Naive thymus-derived CD4-positive, alpha-beta T cell (primary cell): ENCODE measurements around the gene SH2D4B. TPM values are rescaled to one million over a fixed set of nuclear protein-coding genes. Genes with fewer than 3 reads are reported as not detected.

Experiments
- ATAC-seq: fragments of 150-1000 bp; cut with Tn5 transposase; 2 replicates; pipeline ENCODE4 v1.10.0; 2021; ENCODE audit warnings: mild to moderate bottlenecking, moderate library complexity
- CTCF ChIA-PET: fragments of 350-600 bp; sonication (Branson Sonifier 250); formaldehyde crosslinking; loops from one replicate; lab custom pipeline; 2021; ENCODE audit warnings: antibody characterized with exemption; lab: Charles Lee
- POLR2A ChIA-PET: fragments of 350-600 bp; sonication (Branson Sonifier 250); formaldehyde crosslinking; loops from one replicate; lab custom pipeline; 2021; ENCODE audit warnings: antibody characterized with exemption, inconsistent platforms; lab: Charles Lee
- DNase-seq, 9 donors: peaks; one replicate each; pipeline versions ENCODE4 v3.0.0 to v3.0.0-alpha.2; 2020 to 2022; ENCODE audit warnings: mixed read lengths in 1 of 9
- H3K27ac ChIP-seq: one replicate; pipeline ENCODE4 v1.7.0; 2013; ENCODE audit warnings: mild to moderate bottlenecking, low read depth, low read length, moderate library complexity
- H3K27me3 ChIP-seq, 2 donors: one replicate each; pipeline ENCODE4 v1.7.0; 2013; ENCODE audit warnings: low read length in 2 of 2, mild to moderate bottlenecking in 2 of 2, moderate library complexity in 2 of 2; ENCODE audit not compliant: control insufficient read depth in 2 of 2, insufficient read depth in 2 of 2
- H3K36me3 ChIP-seq, 3 experiments: 1 replicate in 2 of 3; 2 replicates in 1 of 3; pipeline ENCODE4 v1.7.0; 2013; ENCODE audit warnings: low read length in 3 of 3, mild to moderate bottlenecking in 3 of 3, moderate library complexity in 1 of 3; ENCODE audit not compliant: insufficient read depth in 3 of 3, control insufficient read depth in 2 of 3
- H3K4me1 ChIP-seq, 2 donors: one replicate each; pipeline ENCODE4 v1.7.0; 2013; ENCODE audit warnings: low read length in 2 of 2, mild to moderate bottlenecking in 2 of 2, moderate library complexity in 1 of 2; ENCODE audit not compliant: control insufficient read depth in 2 of 2, insufficient read depth in 2 of 2
- H3K4me3 ChIP-seq: 2 replicates; pipeline ENCODE4 v1.7.0; 2013; ENCODE audit warnings: mild to moderate bottlenecking, low read length
- H3K9me3 ChIP-seq, 3 experiments: 1 replicate in 2 of 3; 2 replicates in 1 of 3; pipeline ENCODE4 v1.7.0; 2013; ENCODE audit warnings: low read length in 3 of 3; ENCODE audit not compliant: control insufficient read depth in 2 of 3
- H3K27ac Mint-ChIP-seq, 9 donors: one replicate each; pipeline ENCODE4 v1.8.0; 2020 to 2022; ENCODE audit warnings: mixed read lengths in 9 of 9, mild to moderate bottlenecking in 8 of 9, moderate library complexity in 5 of 9, inconsistent platforms in 2 of 9
- H3K27me3 Mint-ChIP-seq, 5 donors: one replicate each; pipeline ENCODE4 v1.8.0; 2021 to 2022; ENCODE audit warnings: mixed read lengths in 5 of 5, mild to moderate bottlenecking in 1 of 5
- H3K36me3 Mint-ChIP-seq, 5 donors: one replicate each; pipeline ENCODE4 v1.8.0; 2020 to 2022; ENCODE audit warnings: mixed read lengths in 5 of 5, mild to moderate bottlenecking in 3 of 5, inconsistent platforms in 1 of 5
- H3K4me1 Mint-ChIP-seq, 7 donors: one replicate each; pipeline ENCODE4 v1.8.0; 2020 to 2022; ENCODE audit warnings: mixed read lengths in 7 of 7, mild to moderate bottlenecking in 3 of 7, inconsistent platforms in 1 of 7
- H3K4me3 Mint-ChIP-seq, 10 donors: one replicate each; pipeline ENCODE4 v1.8.0; 2020 to 2022; ENCODE audit warnings: mild to moderate bottlenecking in 10 of 10, mixed read lengths in 10 of 10, moderate library complexity in 6 of 10, inconsistent platforms in 2 of 10
- H3K9me3 Mint-ChIP-seq, 11 donors: one replicate each; pipeline ENCODE4 v1.8.0; 2020 to 2022; ENCODE audit warnings: mixed read lengths in 11 of 11, mild to moderate bottlenecking in 4 of 11, inconsistent platforms in 1 of 11, moderate library complexity in 1 of 11
- intact Hi-C, 2 donors: fragments of 100-400 bp; cut with micrococcal nuclease; formaldehyde crosslinking; loops; one replicate each; pipeline ENCODE4 v1.15.1; 2023
- polyA plus RNA-seq, 2 donors: library from polyadenylated mRNA; unstranded; fragments of 300-500 nt; fragmentation: Illumina TruSeq; gene quantifications; one replicate each; pipeline ENCODE4 v1.2.3, GENCODE V29; 2021
- total RNA-seq, 6 experiments: library from RNA in 5 of 6; stranded (reverse) in 5 of 6; gene quantifications; 1 replicate in 5 of 6; 2 replicates in 1 of 6; pipeline ENCODE4 v1.2.3 and lab custom pipeline; 2021 to 2026

Gene SH2D4B
- total and polyA plus RNA-seq, 7 experiments from 2014 or later, result 0.10 to 0.51 (median 0.14) TPM; not detected in 2

- intact Hi-C loops, result no loop called here
- H3K9me3 Mint-ChIP-seq, result peaks cover 0 to 4% (median 0%) of the 10 kb centered on the region in 11 donors
- Histone ChIP-seq H3K4me3 (no peak overlapping the region), H3K4me1 (peaks cover 38 to 56% of the 10 kb centered on the region in 2 donors), H3K9me3 (no peaks in the 10 kb centered on the region), H3K36me3 (peaks cover 21 to 58% (median 24%) of the 10 kb centered on the region in 3 experiments), H3K27me3 (no peaks in the 10 kb centered on the region), H3K27ac (peak overlapping the region; percentile 59)
- no peak for ATAC-seq
- H3K4me3 Mint-ChIP-seq, result no peak overlapping the region
- peak overlapping the region in 6 of 9 donors; percentile 28 to 87 (median 78) for H3K27ac Mint-ChIP-seq
- DNase-seq, result no peak
- ChIA-PET CTCF (interaction anchor here (1.2 to 21.4 kb wide), 2 partner anchors 22 to 50 kb away, joined by 3 to 839 read pairs; partner anchors contain the start of gene TSPAN14), POLR2A (interaction anchor here (0.6 to 1.2 kb wide), 3 partner anchors 10 to 129 kb away, joined by 3 to 4 read pairs (median 3); no protein-coding TSS in a partner anchor)
- peaks cover 4 to 24% (median 19%) of the 10 kb centered on the region in 5 donors for H3K36me3 Mint-ChIP-seq
- no peaks in the 10 kb centered on the region for H3K27me3 Mint-ChIP-seq
- peaks cover 54 to 84% (median 73%) of the 10 kb centered on the region in 7 donors for H3K4me1 Mint-ChIP-seq
Observed at GRCh38 chr10:80506836-80507487, 30.7 kb upstream of the SH2D4B start.

- peak overlapping the region in 3 of 9 donors; percentile 67 to 93 (median 85) for H3K27ac Mint-ChIP-seq
- H3K4me3 ChIP-seq, result no peak overlapping the region
- peaks cover 0 to 4% (median 0%) of the 10 kb centered on the region in 11 donors for H3K9me3 Mint-ChIP-seq
- H3K36me3 ChIP-seq, result peaks cover 34 to 78% (median 35%) of the 10 kb centered on the region in 3 experiments
- DNase-seq, result no peak
- H3K4me1 Mint-ChIP-seq, result peaks cover 35 to 69% (median 56%) of the 10 kb centered on the region in 7 donors
- no peaks in the 10 kb centered on the region for H3K9me3 ChIP-seq
- H3K27ac ChIP-seq, result no peak overlapping the region
- CTCF ChIA-PET, result interaction anchor here (1.4 to 21.4 kb wide), 2 partner anchors 52 to 131 kb away, joined by 4 to 839 read pairs; partner anchors contain the start of gene TSPAN14
- POLR2A ChIA-PET, result interaction anchor here (1.1 to 3.8 kb wide), 7 partner anchors 7 to 66 kb away, joined by 3 to 17 read pairs (median 5); no protein-coding TSS in a partner anchor
- no peaks in the 10 kb centered on the region for H3K27me3 Mint-ChIP-seq
- peaks cover 20 to 36% of the 10 kb centered on the region in 2 donors for H3K4me1 ChIP-seq
- ATAC-seq, result no peak
- H3K4me3 Mint-ChIP-seq, result no peak overlapping the region
- H3K27me3 ChIP-seq, result no peaks in the 10 kb centered on the region
- intact Hi-C loops, result no loop called here
- peaks cover 4 to 30% (median 22%) of the 10 kb centered on the region in 5 donors for H3K36me3 Mint-ChIP-seq
Observed at GRCh38 chr10:80509108-80509402, 28.6 kb upstream of the SH2D4B start.

GRCh38 chr10:80509403-80510161 lies 28.1 kb upstream of the SH2D4B start:
- POLR2A ChIA-PET, result interaction anchor here (0.6 to 3.8 kb wide), 9 partner anchors 8 to 127 kb away, joined by 3 to 17 read pairs (median 5); no protein-coding TSS in a partner anchor

GRCh38 chr10:80512031-80512526 lies 25.6 kb upstream of the SH2D4B start:
- CTCF ChIA-PET, result interaction anchor here (0.7 to 21.4 kb wide), 8 partner anchors 11 to 1524 kb away, joined by 3 to 839 read pairs (median 4); partner anchors contain the start of gene TSPAN14
- peak overlapping the region in 5 of 10 donors; percentile 40 to 69 (median 43) for H3K4me3 Mint-ChIP-seq
- intact Hi-C loops, result no loop called here
- H3K27me3 ChIP-seq, result no peaks in the 10 kb centered on the region
- H3K9me3 ChIP-seq, result no peaks in the 10 kb centered on the region
- no peak overlapping the region for H3K4me3 ChIP-seq
- H3K9me3 Mint-ChIP-seq, result peaks cover 0 to 4% (median 0%) of the 10 kb centered on the region in 11 donors
- peaks cover 0 to 15% of the 10 kb centered on the region in 2 donors for H3K4me1 ChIP-seq
- H3K4me1 Mint-ChIP-seq, result peaks cover 22 to 50% (median 38%) of the 10 kb centered on the region in 7 donors
- H3K36me3 Mint-ChIP-seq, result peaks cover 8 to 46% (median 36%) of the 10 kb centered on the region in 5 donors
- H3K27ac ChIP-seq, result peak overlapping the region; percentile 59
- peaks cover 41 to 85% (median 54%) of the 10 kb centered on the region in 3 experiments for H3K36me3 ChIP-seq
- no peaks in the 10 kb centered on the region for H3K27me3 Mint-ChIP-seq
- peak overlapping the region; percentile 34 to 94 (median 91) for H3K27ac Mint-ChIP-seq
- ATAC-seq, result no peak
- DNase-seq, result no peak
- POLR2A ChIA-PET, result interaction anchor here (1.2 to 3.8 kb wide), 5 partner anchors 14 to 59 kb away, joined by 3 to 17 read pairs (median 7); no protein-coding TSS in a partner anchor

More at GRCh38 chr10:80509403-80510161, 28.1 kb upstream of the SH2D4B start:
- no peak for DNase-seq
- peaks cover 15 to 31% of the 10 kb centered on the region in 2 donors for H3K4me1 ChIP-seq
- Mint-ChIP-seq H3K4me1 (peaks cover 30 to 64% (median 50%) of the 10 kb centered on the region in 7 donors), H3K27ac (peak overlapping the region in 8 of 9 donors; percentile 44 to 94 (median 88)), H3K36me3 (peaks cover 8 to 36% (median 27%) of the 10 kb centered on the region in 5 donors), H3K27me3 (no peaks in the 10 kb centered on the region), H3K9me3 (peaks cover 0 to 4% (median 0%) of the 10 kb centered on the region in 11 donors), H3K4me3 (peak overlapping the region in 2 of 10 donors; percentile 6 to 36)
- peaks cover 40 to 80% (median 40%) of the 10 kb centered on the region in 3 experiments for H3K36me3 ChIP-seq
- CTCF ChIA-PET, result interaction anchor here (0.8 to 21.4 kb wide), 5 partner anchors 10 to 131 kb away, joined by 3 to 839 read pairs (median 4); partner anchors contain the start of gene TSPAN14
- no peak overlapping the region for H3K4me3 ChIP-seq
- no peak for ATAC-seq
- peak overlapping the region; percentile 9 for H3K27ac ChIP-seq
- H3K27me3 ChIP-seq, result no peaks in the 10 kb centered on the region
- H3K9me3 ChIP-seq, result no peaks in the 10 kb centered on the region
- intact Hi-C loops, result no loop called here

GRCh38 chr10:80513106-80513505 lies 24.6 kb upstream of the SH2D4B start:
- intact Hi-C loops, result no loop called here
- Mint-ChIP-seq H3K4me3 (no peak overlapping the region), H3K4me1 (peaks cover 25 to 44% (median 39%) of the 10 kb centered on the region in 7 donors), H3K27me3 (no peaks in the 10 kb centered on the region), H3K27ac (peak overlapping the region in 5 of 9 donors; percentile 62 to 94 (median 91)), H3K36me3 (peaks cover 8 to 44% (median 40%) of the 10 kb centered on the region in 5 donors), H3K9me3 (peaks cover 0 to 4% (median 0%) of the 10 kb centered on the region in 11 donors)
- Histone ChIP-seq H3K4me1 (peaks cover 0 to 15% of the 10 kb centered on the region in 2 donors), H3K9me3 (no peaks in the 10 kb centered on the region), H3K4me3 (no peak overlapping the region), H3K27ac (no peak overlapping the region), H3K36me3 (peaks cover 35 to 89% (median 62%) of the 10 kb centered on the region in 3 experiments), H3K27me3 (no peaks in the 10 kb centered on the region)
- ATAC-seq, result no peak
- DNase-seq, result no peak
- ChIA-PET CTCF (interaction anchor here (0.6 to 21.4 kb wide), 4 partner anchors 8 to 57 kb away, joined by 3 to 839 read pairs (median 18); partner anchors contain the start of gene TSPAN14), POLR2A (interaction anchor here (0.7 to 1.7 kb wide), 4 partner anchors 12 to 69 kb away, joined by 3 to 4 read pairs (median 3); no protein-coding TSS in a partner anchor)
